ENCODE measurements around the gene RFX5. TPM values are rescaled to one million over a fixed set of nuclear protein-coding genes. Genes with fewer than 3 reads are reported as not detected.
A peak's percentile ranks its signal among the peaks of the same experiment; 100 is the strongest.

The RFX5 gene
- total RNA-seq, 3 donors from 2014 or later = 17.9 to 34.5 (median 25.9) TPM

DNA sequence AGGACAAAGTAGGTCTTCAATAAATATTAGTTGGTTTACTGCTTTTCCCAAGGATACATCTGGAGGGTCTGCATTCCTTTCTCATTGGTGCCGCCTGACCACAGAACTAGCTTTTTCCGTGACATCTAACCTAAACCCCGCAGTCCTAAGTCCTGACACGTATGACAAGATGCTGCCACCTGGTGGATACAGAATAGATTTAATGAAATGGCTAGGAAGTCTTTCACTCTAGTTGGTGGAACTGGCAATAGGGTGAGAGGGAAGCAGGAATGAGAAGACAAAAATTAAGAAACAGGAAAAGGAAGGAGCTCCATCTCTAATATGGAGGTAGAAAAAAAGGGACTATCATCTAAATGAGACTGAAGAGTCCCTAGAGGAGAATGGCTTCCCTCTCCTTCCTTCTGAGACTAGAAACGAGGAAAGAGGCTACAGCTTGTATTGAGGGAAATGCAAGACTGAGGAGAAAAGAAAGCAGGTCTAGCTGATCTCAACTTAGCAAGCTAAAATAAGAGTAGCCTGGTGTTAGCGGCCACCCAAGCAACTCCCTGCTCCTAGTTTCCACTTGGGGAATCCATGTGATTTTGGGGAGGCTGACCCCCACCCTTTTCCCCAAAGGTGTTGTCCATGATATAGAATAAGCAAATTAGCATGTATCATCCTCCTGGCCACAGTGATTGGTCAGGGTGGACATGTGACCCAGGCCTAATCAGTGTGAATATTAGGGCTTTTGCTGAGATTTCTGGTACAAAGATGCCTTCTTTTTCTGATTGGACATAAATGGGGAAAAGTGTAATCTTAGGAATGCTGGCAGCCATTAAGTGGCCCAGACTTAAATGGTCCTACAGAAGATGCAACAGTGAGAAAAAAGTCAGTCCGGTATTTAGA lies 5.9 kb downstream of the RFX5 start:
- TF ChIP-seq POLR2A (IDR thresholded peaks at IDR 0.05) (no peak), POLR2AphosphoS5 (IDR thresholded peaks at IDR 0.05) (peak in 1 of 3 donors; percentile 14)
- TF ChIP-seq, protein P1, sequence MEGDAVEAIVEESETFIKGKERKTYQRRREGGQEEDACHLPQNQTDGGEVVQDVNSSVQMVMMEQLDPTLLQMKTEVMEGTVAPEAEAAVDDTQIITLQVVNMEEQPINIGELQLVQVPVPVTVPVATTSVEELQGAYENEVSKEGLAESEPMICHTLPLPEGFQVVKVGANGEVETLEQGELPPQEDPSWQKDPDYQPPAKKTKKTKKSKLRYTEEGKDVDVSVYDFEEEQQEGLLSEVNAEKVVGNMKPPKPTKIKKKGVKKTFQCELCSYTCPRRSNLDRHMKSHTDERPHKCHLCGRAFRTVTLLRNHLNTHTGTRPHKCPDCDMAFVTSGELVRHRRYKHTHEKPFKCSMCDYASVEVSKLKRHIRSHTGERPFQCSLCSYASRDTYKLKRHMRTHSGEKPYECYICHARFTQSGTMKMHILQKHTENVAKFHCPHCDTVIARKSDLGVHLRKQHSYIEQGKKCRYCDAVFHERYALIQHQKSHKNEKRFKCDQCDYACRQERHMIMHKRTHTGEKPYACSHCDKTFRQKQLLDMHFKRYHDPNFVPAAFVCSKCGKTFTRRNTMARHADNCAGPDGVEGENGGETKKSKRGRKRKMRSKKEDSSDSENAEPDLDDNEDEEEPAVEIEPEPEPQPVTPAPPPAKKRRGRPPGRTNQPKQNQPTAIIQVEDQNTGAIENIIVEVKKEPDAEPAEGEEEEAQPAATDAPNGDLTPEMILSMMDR (IDR thresholded peaks at IDR 0.05) = peak; percentile 78 to 83 (median 81)
- intact Hi-C loops (cut with DNase I; ENCODE audit: low total_unique reads) = loop anchor here (5.0 kb wide), 1 partner anchor 44 kb away; no protein-coding TSS in a partner anchor
- H3K27me3 ChIP-seq = no peaks in the 10 kb centered on the region
- no peaks in the 10 kb centered on the region for H3K9me3 ChIP-seq
- H3K4me1 ChIP-seq = no peaks in the 10 kb centered on the region
- H3K36me3 ChIP-seq = no peaks in the 10 kb centered on the region
- H3K27ac ChIP-seq = peak overlapping the region; percentile 2 to 56
- no peak overlapping the region for H3K4me3 ChIP-seq
- DNase-seq (ENCODE audit: low spot score in 2 of 2) = no peak

DNA sequence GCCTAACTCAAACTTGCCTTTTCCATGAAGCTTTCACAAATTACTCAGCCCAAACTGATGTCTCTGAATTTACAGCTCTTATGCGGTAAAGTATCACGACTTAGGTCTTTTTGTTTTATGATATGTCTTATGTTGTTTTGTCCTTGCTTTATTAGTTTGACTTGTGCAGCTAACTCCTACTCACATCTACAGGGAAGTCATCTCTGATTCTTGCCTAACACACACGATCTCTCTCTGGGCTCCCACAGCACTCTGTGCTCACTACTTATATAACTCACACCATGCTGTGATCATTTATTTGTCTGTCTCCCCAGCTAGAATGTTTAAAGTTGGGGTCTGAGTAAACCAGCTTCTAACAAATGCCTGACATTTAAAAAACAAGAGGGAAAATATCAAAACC lies 10.5 kb downstream of the RFX5 start:
- no peaks in the 10 kb centered on the region for H3K4me1 ChIP-seq
- TF ChIP-seq POLR2A (IDR thresholded peaks at IDR 0.05) = no peak
- TF ChIP-seq, protein P1 (IDR thresholded peaks at IDR 0.05) = no peak
- H3K4me3 ChIP-seq = no peak overlapping the region
- intact Hi-C loops (cut with DNase I; ENCODE audit: low total_unique reads) = no loop called here
- DNase-seq (ENCODE audit: low spot score in 2 of 2) = no peak
- H3K27me3 ChIP-seq = no peaks in the 10 kb centered on the region
- no peak overlapping the region for H3K27ac ChIP-seq
- H3K9me3 ChIP-seq = no peaks in the 10 kb centered on the region
- no peaks in the 10 kb centered on the region for H3K36me3 ChIP-seq

DNA sequence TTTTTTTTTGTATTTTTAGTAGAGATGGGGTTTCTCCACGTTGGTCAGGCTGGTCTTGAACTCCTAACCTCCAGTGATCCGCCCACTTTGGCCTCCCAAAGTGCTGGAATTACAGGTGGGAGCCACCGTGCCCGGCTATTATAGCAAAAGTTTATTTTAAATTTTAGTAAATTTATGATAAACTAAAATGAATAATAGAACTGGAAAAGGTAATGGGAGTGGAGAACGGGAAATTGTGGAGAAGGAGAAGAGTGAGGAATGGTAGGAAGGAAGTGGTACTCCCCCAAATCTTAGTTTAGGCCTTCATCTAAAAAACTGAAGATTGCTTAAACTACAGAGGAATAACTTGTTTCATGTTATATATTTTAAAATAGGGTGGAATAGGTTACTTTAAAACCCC lies 12.2 kb downstream of the RFX5 start:
- no peaks in the 10 kb centered on the region for H3K4me1 ChIP-seq
- no peak overlapping the region for H3K27ac ChIP-seq
- DNase-seq (ENCODE audit: low spot score in 2 of 2) = no peak
- H3K36me3 ChIP-seq = no peaks in the 10 kb centered on the region
- no peak overlapping the region for H3K4me3 ChIP-seq
- TF ChIP-seq POLR2A (IDR thresholded peaks at IDR 0.05) = no peak
- TF ChIP-seq, protein P1 (IDR thresholded peaks at IDR 0.05) = no peak
- no peak for TF ChIP-seq POLR2AphosphoS5 (IDR thresholded peaks at IDR 0.05)
- intact Hi-C loops (cut with DNase I; ENCODE audit: low total_unique reads) = no loop called here
- H3K27me3 ChIP-seq = no peaks in the 10 kb centered on the region
- no peaks in the 10 kb centered on the region for H3K9me3 ChIP-seq

DNA sequence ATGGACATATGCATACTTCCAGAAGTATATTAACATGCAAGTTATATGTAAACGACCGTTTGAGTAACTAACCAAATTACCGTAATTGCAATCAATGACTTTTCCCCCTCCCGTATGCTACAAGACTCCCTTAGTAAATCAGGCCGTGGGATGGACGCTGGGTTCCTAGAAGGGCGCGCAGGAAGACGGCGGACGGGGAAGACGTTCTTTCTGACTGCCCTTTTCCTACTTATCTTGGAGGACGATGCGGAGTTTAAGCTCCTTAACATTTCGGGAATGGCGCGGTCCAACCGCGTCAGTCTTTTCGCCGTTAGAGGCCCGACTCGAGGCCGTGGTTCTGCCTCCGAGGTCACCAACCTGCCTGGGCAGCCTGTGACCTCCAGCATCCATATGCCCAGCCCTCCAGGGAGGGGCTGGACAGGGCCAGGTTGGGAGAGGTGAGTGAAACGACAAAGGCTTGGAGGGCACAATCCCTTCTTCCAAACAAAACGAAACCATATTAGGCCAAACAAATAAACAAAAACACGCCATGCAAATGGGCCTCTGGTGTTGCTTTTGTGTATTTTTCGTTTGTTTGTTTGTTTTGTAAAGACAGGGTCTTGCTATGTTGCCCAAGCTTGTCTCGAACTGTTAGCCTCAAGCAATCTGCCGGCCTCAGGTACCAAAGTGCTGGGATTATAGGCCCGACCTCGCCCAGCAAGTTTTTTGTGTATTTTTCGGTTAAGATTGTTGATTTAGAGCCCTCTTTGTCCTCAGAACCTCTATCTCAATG lies 19.0 kb downstream of the RFX5 start:
- H3K36me3 ChIP-seq = no peaks in the 10 kb centered on the region
- H3K4me1 ChIP-seq = no peaks in the 10 kb centered on the region
- DNase-seq (ENCODE audit: low spot score in 2 of 2) = no peak
- TF ChIP-seq, protein P1 (IDR thresholded peaks at IDR 0.05) = no peak
- TF ChIP-seq POLR2A (IDR thresholded peaks at IDR 0.05) (no peak), POLR2AphosphoS5 (IDR thresholded peaks at IDR 0.05) (no peak)
- H3K27me3 ChIP-seq = no peaks in the 10 kb centered on the region
- intact Hi-C loops (cut with DNase I; ENCODE audit: low total_unique reads) = no loop called here
- no peaks in the 10 kb centered on the region for H3K9me3 ChIP-seq
- H3K27ac ChIP-seq = peak overlapping the region; percentile 89 to 91
- H3K4me3 ChIP-seq = peak overlapping the region; percentile 68 to 92 (median 80)
